ENCODE measurements around the gene CYS1. TPM values are rescaled to one million over a fixed set of nuclear protein-coding genes. Genes with fewer than 3 reads are reported as not detected.

Gene CYS1
- total and polyA plus RNA-seq, 2 of the 13 experiments (the other 11 are each of a cell fraction or from before 2014, with no cell fraction given) = 0.04 TPM; not detected in 1

DNA sequence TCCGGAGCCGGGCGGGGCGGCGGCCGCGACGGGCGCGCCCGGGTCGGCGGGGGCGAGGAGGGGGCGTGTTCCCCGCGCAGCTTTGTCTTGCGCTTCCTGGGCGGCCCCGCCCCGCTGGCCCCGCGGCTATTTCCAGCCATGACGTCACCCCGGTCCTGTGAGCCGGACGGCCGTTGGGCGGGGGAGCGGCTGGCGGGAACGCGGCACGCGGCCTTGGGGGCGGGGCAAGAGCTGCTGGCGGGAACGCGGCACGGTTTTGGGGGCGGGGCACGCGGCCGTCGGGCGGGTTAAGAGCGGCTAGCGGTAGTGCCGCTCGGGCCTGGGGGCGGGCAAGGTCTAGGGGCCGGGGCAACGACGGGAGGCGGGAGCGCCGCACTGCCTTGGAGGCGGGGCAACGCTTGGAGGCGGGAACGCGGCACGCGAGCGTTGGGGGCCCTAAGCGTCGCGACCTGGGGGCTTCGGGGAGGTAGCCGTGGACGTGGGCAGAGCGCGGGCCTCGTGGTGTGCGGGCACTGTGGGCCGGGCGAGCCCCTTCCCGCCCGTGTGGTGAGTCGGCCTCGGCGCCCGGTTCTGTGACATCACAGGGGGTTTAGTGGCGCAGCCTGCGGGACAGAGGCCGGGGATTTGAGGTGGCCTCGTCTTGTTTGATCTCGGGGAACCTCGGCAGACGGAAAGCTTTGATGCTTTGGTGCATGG lies 36.2 kb downstream of the CYS1 start (continued):
- TF ChIP-seq ZKSCAN5 (CRISPR knock-in tag; IDR thresholded peaks at IDR 0.05) = no peak
- 0 out of 2 replicates have a peak, but pooled peaks have one; percentile 32 for TF ChIP-seq ZNF329 (CRISPR knock-in tag; IDR thresholded peaks at IDR 0.05; ENCODE audit: low read depth)
- peak; percentile 14; the same call in 1 of the 2 replicates for TF ChIP-seq FOXK1 (CRISPR knock-in tag; IDR thresholded peaks at IDR 0.05; ENCODE audit: borderline replicate concordance, low read depth)
- TF ChIP-seq, protein P1, sequence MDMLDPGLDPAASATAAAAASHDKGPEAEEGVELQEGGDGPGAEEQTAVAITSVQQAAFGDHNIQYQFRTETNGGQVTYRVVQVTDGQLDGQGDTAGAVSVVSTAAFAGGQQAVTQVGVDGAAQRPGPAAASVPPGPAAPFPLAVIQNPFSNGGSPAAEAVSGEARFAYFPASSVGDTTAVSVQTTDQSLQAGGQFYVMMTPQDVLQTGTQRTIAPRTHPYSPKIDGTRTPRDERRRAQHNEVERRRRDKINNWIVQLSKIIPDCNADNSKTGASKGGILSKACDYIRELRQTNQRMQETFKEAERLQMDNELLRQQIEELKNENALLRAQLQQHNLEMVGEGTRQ (IDR thresholded peaks at IDR 0.05; ENCODE audit: low read depth, low read length) = no peak
- TF ChIP-seq, protein P1 (CRISPR knock-in tag; IDR thresholded peaks at IDR 0.05; ENCODE audit: borderline replicate concordance) = no peak

DNA sequence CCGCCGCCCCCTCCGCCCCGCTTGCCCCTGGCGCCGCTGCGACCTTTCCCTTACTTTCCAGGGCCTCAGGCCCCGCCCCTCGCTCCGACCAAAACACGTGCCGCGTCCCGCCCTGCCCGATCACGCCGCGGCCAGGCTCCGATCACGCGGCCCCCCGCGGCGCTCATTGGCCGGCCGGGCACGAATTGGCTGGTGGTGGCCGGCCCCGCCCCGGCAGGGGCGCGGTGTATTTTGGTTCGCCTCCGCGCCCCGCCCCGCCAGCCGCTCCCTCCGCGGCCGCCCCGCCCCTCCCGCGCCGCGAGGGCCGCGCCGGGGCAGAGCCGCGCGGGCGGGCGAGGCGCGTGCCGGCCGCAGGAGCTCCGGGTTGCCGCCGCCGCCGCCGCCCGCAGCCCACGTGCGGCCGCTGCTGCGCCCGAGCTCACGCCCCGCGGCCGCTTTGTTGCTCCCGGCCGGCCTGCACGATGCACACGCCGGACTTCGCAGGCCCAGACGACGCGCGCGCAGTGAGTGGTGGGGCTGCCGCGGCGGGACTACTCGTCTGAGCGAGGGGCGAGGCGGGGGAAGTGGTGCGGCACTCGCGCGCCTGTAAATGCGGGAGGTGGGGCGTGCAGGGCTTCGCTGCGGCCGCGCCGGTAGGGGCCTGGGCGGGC lies 36.8 kb downstream of the CYS1 start, which contains the start of gene KLF11:
TSS of gene KLF11 (plus strand) at position 295 of the 650 bp plus-strand sequence. CDS start at position 462, 167 bp downstream.
- DNase-seq (ENCODE audit: low spot score) = peak; percentile 73
- Histone ChIP-seq H3K9me3 (ENCODE audit: low read length) (no peaks in the 10 kb centered on the region), H3K36me3 (replicated peaks in 1 of 2; ENCODE audit: control insufficient read depth in 1 of 2, insufficient read depth in 2 of 2, low read length in 2 of 2) (peaks cover 3 to 10% of the 10 kb centered on the region in 2 experiments; a peak in 3 of 5 replicates), H3K27me3 (ENCODE audit: control insufficient read depth in 1 of 2, insufficient read depth in 2 of 2, low read length in 2 of 2) (peaks cover 5 to 34% of the 10 kb centered on the region in 2 experiments; a peak in 4 of 5 replicates), H3K79me2 (ENCODE audit: insufficient read depth, low read length) (no peaks in the 10 kb centered on the region), H3K9ac (ENCODE audit: insufficient read depth, low read depth, low read length) (peak within 1 kb of the TSS; percentile 68), H3K4me3 (replicated peaks in 1 of 3; ENCODE audit: insufficient read depth in 1 of 3, low read depth in 2 of 3, low read length in 3 of 3) (peak within 1 kb of the TSS in 2 of 3 experiments; percentile 48 to 63; a peak in 4 of 6 replicates), H3K4me1 (ENCODE audit: insufficient read depth, low read length) (peaks cover 52% of the 10 kb centered on the region), H4K20me1 (ENCODE audit: insufficient read depth, low read length) (peaks cover 7% of the 10 kb centered on the region; the same call in 1 of the 2 replicates), H3K4me2 (ENCODE audit: low read depth, low read length) (peak within 1 kb of the TSS; percentile 63), H3K27ac (ENCODE audit: extremely low read length, insufficient read depth, low read length) (peak within 1 kb of the TSS; percentile 68), H2AFZ (ENCODE audit: low read length) (no peak within 1 kb of the TSS)
- ATAC-seq = peak; percentile 41
- intact Hi-C loops (cut with micrococcal nuclease; ENCODE audit: unreplicated experiment) = no loop called here
- 4% methylated on average over 34 of the region's 104 CpGs for WGBS (ENCODE audit: low lambda C conversion rate)
- POLR2A ChIA-PET = interaction anchor here (0.6 to 2.2 kb wide), 13 partner anchors 9 to 413 kb away, joined by 3 to 18 read pairs (median 3); partner anchors contain the start of genes HPCAL1, TAF1B and YWHAQ
- BruUV-seq (replicated peaks) = no TSS peak
- FAIRE-seq = no peak
- in situ Hi-C loops (cut with HindIII; ENCODE audit: extremely low pct_ligation_motif_present, low pct_unique_long_range_greater_than_20kb) = no loop called here
- CTCF ChIA-PET (ENCODE audit: low intra/inter-chr PET ratio, low total read pairs) = no interaction called here
- TF ChIP-seq JUND (CRISPR knock-in tag; IDR thresholded peaks at IDR 0.05) = peak; percentile 66
- TF ChIP-seq, protein P2, sequence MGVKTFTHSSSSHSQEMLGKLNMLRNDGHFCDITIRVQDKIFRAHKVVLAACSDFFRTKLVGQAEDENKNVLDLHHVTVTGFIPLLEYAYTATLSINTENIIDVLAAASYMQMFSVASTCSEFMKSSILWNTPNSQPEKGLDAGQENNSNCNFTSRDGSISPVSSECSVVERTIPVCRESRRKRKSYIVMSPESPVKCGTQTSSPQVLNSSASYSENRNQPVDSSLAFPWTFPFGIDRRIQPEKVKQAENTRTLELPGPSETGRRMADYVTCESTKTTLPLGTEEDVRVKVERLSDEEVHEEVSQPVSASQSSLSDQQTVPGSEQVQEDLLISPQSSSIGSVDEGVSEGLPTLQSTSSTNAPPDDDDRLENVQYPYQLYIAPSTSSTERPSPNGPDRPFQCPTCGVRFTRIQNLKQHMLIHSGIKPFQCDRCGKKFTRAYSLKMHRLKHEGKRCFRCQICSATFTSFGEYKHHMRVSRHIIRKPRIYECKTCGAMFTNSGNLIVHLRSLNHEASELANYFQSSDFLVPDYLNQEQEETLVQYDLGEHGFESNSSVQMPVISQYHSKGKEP (CRISPR knock-in tag; IDR thresholded peaks at IDR 0.05) = peak; percentile 94
- peak; percentile 84 for TF ChIP-seq ZNF331 (CRISPR knock-in tag; IDR thresholded peaks at IDR 0.05)
- TF ChIP-seq NCOA1 (CRISPR knock-in tag; IDR thresholded peaks at IDR 0.05) = no peak
- TF ChIP-seq ATF1 (CRISPR knock-in tag; IDR thresholded peaks at IDR 0.05) = no peak
- TF ChIP-seq ZNF672 (CRISPR knock-in tag; IDR thresholded peaks at IDR 0.05) = peak; percentile 78; the same call in 1 of the 2 replicates
- no peak; the same call in 1 of the 2 replicates for TF ChIP-seq TOPORS (CRISPR knock-in tag; IDR thresholded peaks at IDR 0.05)
- peak; percentile 86 for TF ChIP-seq ZNF562 (CRISPR knock-in tag; IDR thresholded peaks at IDR 0.05; ENCODE audit: borderline replicate concordance)
- TF ChIP-seq NCOA5 (CRISPR knock-in tag; IDR thresholded peaks at IDR 0.05) = no peak
- 0 out of 2 replicates have a peak, but pooled peaks have one; percentile 78 for TF ChIP-seq RELA (CRISPR knock-in tag; IDR thresholded peaks at IDR 0.05)
- TF ChIP-seq, protein P3, sequence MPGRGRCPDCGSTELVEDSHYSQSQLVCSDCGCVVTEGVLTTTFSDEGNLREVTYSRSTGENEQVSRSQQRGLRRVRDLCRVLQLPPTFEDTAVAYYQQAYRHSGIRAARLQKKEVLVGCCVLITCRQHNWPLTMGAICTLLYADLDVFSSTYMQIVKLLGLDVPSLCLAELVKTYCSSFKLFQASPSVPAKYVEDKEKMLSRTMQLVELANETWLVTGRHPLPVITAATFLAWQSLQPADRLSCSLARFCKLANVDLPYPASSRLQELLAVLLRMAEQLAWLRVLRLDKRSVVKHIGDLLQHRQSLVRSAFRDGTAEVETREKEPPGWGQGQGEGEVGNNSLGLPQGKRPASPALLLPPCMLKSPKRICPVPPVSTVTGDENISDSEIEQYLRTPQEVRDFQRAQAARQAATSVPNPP (CRISPR knock-in tag; IDR thresholded peaks at IDR 0.05) = peak; percentile 57; the same call in 1 of the 2 replicates

Data from HepG2 (cell line).